BLaER1 treated with 17β-estradiol and CSF1 and Interleukin-3, amounts not matched to agents 10 nM and 100 nM (cell line): ENCODE results near the gene C12orf50.

ENCODE experiments used
- H3K27ac ChIP-seq, 11 experiments: shearing (Covaris generic); formaldehyde crosslinking; 2 replicates each; pipeline ENCODE4 v1.8.1; 2022
- H3K27me3 ChIP-seq, 11 experiments: shearing (Covaris generic); formaldehyde crosslinking; 2 replicates each; pipeline ENCODE4 v1.8.1; 2022
- H3K36me3 ChIP-seq, 11 experiments: shearing (Covaris generic); formaldehyde crosslinking; 2 replicates each; pipeline ENCODE4 v1.8.1; 2022
- H3K4me1 ChIP-seq, 10 experiments: shearing (Covaris generic); formaldehyde crosslinking; 2 replicates each; pipeline ENCODE4 v1.8.1; 2022
- H3K4me2 ChIP-seq, 11 experiments: shearing (Covaris generic); formaldehyde crosslinking; 2 replicates each; pipeline ENCODE4 v1.8.1; 2022
- H3K4me3 ChIP-seq, 10 experiments: shearing (Covaris generic); formaldehyde crosslinking; 2 replicates each; pipeline ENCODE4 v1.8.1; 2022
- H3K9ac ChIP-seq, 11 experiments: shearing (Covaris generic); formaldehyde crosslinking; 2 replicates each; pipeline ENCODE4 v1.8.1; 2022
- H3K9me3 ChIP-seq, 11 experiments: shearing (Covaris generic); formaldehyde crosslinking; replicated peaks in 1 of 11; 2 replicates each; pipeline ENCODE4 v1.8.1; 2022
- H4K20me1 ChIP-seq, 11 experiments: shearing (Covaris generic); formaldehyde crosslinking; 2 replicates each; pipeline ENCODE4 v1.8.1; 2022
- Cebpa-rat ChIP-seq, 11 experiments: shearing (Covaris generic); IDR thresholded peaks; 2 replicates each; pipeline ENCODE4 v1.8.1; 2022

Gene C12orf50

GRCh38 chr12:88006351-88006750 is 22.9 kb downstream of the C12orf50 start:
- TF ChIP-seq Cebpa-rat (IDR thresholded peaks at IDR 0.05) = no peak
- Histone ChIP-seq H3K27ac (no peak overlapping the region), H3K27me3 (no peaks in the 10 kb centered on the region), H3K9ac (no peak overlapping the region), H3K4me1 (no peaks in the 10 kb centered on the region), H3K36me3 (no peaks in the 10 kb centered on the region), H3K4me2 (no peak overlapping the region), H3K9me3 (peaks cover 0 to 10% (median 5%) of the 10 kb centered on the region in 11 experiments; a peak in 9 of 22 replicates), H4K20me1 (no peaks in the 10 kb centered on the region), H3K4me3 (no peak overlapping the region)

GRCh38 chr12:88001327-88001726 is 27.9 kb downstream of the C12orf50 start:
- no peaks in the 10 kb centered on the region for H3K4me1 ChIP-seq
- H3K9ac ChIP-seq = no peak overlapping the region
- H3K27me3 ChIP-seq = no peaks in the 10 kb centered on the region
- TF ChIP-seq Cebpa-rat (IDR thresholded peaks at IDR 0.05) = no peak
- peaks cover 0 to 10% (median 5%) of the 10 kb centered on the region in 11 experiments; a peak in 9 of 22 replicates for H3K9me3 ChIP-seq
- no peaks in the 10 kb centered on the region for H4K20me1 ChIP-seq
- H3K36me3 ChIP-seq = no peaks in the 10 kb centered on the region
- no peak overlapping the region for H3K27ac ChIP-seq
- no peak overlapping the region for H3K4me3 ChIP-seq
- no peak overlapping the region for H3K4me2 ChIP-seq

- Histone ChIP-seq H3K27ac (no peak overlapping the region), H4K20me1 (no peaks in the 10 kb centered on the region), H3K9ac (no peak overlapping the region), H3K4me2 (no peak overlapping the region), H3K36me3 (no peaks in the 10 kb centered on the region), H3K4me3 (no peak overlapping the region), H3K9me3 (no peaks in the 10 kb centered on the region), H3K4me1 (no peaks in the 10 kb centered on the region), H3K27me3 (no peaks in the 10 kb centered on the region)
- no peak for TF ChIP-seq Cebpa-rat (IDR thresholded peaks at IDR 0.05)
These were observed 33.5 kb downstream of the C12orf50 start for GRCh38 chr12:87995581-87996178.

- Histone ChIP-seq H3K9ac (no peak overlapping the region), H3K4me2 (no peak overlapping the region), H3K27ac (no peak overlapping the region), H3K27me3 (no peaks in the 10 kb centered on the region), H3K9me3 (no peaks in the 10 kb centered on the region), H4K20me1 (no peaks in the 10 kb centered on the region), H3K4me1 (no peaks in the 10 kb centered on the region), H3K4me3 (no peak overlapping the region), H3K36me3 (no peaks in the 10 kb centered on the region)
- no peak for TF ChIP-seq Cebpa-rat (IDR thresholded peaks at IDR 0.05)
These were observed 37.7 kb downstream of the C12orf50 start for GRCh38 chr12:87991483-87991882.

DNA sequence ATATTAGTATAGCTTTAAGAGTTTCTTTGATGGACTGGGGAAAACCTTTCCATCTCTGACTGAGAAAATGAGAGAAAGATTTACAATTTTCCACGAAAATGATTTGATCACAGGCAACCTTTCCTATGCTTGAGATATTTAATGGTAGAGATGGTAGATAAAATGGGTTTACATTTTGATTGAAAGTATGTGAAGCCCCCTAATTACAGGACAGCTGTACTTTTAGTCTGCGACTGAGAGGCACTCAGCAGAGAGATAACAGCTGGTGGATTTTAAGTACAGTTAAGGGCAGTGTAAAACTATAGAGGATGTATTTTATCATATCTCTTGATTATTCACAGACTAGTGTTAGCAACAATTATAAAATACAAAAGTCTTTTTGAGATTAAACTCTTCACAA is 40.7 kb downstream of the C12orf50 start:
- no peaks in the 10 kb centered on the region for H4K20me1 ChIP-seq
- H3K4me1 ChIP-seq = no peaks in the 10 kb centered on the region
- no peak overlapping the region for H3K9ac ChIP-seq
- no peak overlapping the region for H3K4me2 ChIP-seq
- TF ChIP-seq Cebpa-rat (IDR thresholded peaks at IDR 0.05) = no peak
- no peaks in the 10 kb centered on the region for H3K27me3 ChIP-seq
- no peak overlapping the region for H3K4me3 ChIP-seq
- no peaks in the 10 kb centered on the region for H3K9me3 ChIP-seq
- H3K27ac ChIP-seq = no peak overlapping the region
- no peaks in the 10 kb centered on the region for H3K36me3 ChIP-seq

DNA sequence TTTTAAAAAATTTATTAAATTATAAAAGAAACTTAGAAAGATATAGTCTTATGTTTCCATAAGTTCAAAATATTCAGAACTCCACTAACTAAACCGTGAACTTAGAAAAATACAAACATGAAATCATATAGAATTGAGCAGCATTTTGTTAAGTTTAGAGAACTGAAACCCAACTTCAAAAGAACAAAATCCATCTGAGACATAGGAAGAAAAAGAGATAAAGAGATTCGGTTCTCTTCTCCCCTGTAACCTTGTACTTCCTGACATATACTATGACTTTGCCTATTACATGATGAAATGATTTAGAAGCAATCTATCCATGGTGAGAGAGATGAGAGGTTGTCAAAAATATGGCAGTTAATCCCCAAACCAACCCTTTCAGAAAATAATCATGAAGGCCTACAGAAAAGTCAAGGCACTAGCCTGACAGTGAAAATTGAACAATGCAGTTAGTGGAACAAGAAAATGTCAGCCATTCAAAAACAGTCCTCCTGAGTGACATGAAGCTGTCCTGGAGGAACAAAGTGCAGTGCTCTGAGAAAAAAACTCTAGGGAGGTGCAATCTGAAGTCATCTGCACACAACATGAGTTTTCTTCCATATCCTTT is 44.0 kb downstream of the C12orf50 start:
- TF ChIP-seq Cebpa-rat (IDR thresholded peaks at IDR 0.05) = no peak
- Histone ChIP-seq H3K36me3 (no peaks in the 10 kb centered on the region), H3K9me3 (no peaks in the 10 kb centered on the region)

DNA sequence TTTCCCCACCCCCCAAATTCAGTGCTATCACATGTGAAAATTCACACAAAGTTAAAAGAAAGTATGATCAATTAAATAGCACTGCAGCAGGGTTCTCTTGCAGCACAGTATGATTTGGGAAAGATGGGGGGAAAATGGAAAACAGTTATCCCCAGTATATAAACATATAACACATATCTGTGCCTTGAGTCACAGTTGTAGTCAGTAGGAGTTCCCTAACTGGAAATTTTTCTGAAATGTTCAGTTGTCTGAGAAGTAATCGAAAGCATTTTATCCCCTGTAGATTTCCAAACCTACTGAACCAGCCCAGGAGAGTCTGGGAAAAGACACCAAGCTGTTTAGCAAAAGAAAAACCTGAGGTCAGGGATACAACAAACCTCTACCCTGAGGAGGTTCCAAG is 47.0 kb downstream of the C12orf50 start:
- Histone ChIP-seq H3K4me3 (no peak overlapping the region), H3K4me2 (no peak overlapping the region), H4K20me1 (no peaks in the 10 kb centered on the region), H3K36me3 (no peaks in the 10 kb centered on the region), H3K27me3 (no peaks in the 10 kb centered on the region), H3K9ac (no peak overlapping the region), H3K9me3 (no peaks in the 10 kb centered on the region; a peak in 1 of 22 replicates), H3K27ac (no peak overlapping the region), H3K4me1 (no peaks in the 10 kb centered on the region)
- TF ChIP-seq Cebpa-rat (IDR thresholded peaks at IDR 0.05) = no peak

More for the DNA sequence above, 44.0 kb downstream of the C12orf50 start:
- no peak overlapping the region for H3K9ac ChIP-seq
- no peak overlapping the region for H3K4me3 ChIP-seq
- no peak overlapping the region for H3K4me2 ChIP-seq
- no peaks in the 10 kb centered on the region for H4K20me1 ChIP-seq
- no peaks in the 10 kb centered on the region for H3K4me1 ChIP-seq
- H3K27ac ChIP-seq = no peak overlapping the region
- no peaks in the 10 kb centered on the region for H3K27me3 ChIP-seq

DNA sequence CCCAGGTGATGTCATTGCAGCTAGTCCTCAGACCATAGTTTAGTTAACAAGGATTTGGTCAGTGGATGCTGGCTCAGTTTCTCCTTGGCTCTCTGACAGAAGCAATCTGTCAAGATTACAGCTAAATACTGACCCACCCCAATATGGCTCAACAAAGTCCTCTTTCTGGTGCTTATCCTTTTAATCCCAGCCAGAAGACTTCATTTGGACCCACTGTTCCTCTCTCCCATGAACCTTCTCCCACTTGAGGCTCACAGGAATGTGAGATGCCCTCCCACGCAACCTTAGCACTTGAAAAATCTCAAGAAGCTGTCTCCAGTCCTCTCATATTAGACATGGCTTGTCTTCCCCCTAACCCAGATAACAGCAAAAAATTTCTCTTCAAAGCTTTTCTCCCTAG is 47.7 kb downstream of the C12orf50 start:
- Histone ChIP-seq H3K9me3 (peaks cover 0 to under 1% (median 0%) of the 10 kb centered on the region in 11 experiments; a peak in 2 of 22 replicates), H3K36me3 (no peaks in the 10 kb centered on the region), H3K4me3 (no peak overlapping the region), H4K20me1 (no peaks in the 10 kb centered on the region), H3K9ac (no peak overlapping the region), H3K4me1 (no peaks in the 10 kb centered on the region), H3K27ac (no peak overlapping the region), H3K27me3 (no peaks in the 10 kb centered on the region), H3K4me2 (no peak overlapping the region)
- no peak for TF ChIP-seq Cebpa-rat (IDR thresholded peaks at IDR 0.05)

DNA sequence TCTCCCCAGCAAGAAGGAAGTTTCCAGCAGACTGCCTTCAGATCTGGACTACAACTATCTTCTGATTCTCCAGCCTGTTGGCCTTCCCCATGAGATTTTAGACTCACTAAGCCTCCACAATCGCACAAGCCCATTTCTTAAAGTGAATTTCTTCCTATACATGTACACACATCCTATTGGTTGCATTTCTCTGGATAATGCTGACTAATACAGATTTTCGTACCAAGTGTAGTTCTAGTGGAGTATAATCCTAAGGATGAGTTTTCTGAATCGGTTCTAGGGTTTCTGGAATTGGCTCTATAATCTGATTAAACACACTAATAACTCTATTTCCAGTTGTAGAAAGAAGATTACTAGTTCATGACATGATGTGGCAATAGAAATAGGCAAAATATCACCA is 53.3 kb downstream of the C12orf50 start:
- TF ChIP-seq Cebpa-rat (IDR thresholded peaks at IDR 0.05) = no peak
- Histone ChIP-seq H3K4me2 (no peak overlapping the region), H3K27ac (no peak overlapping the region), H3K9ac (no peak overlapping the region), H4K20me1 (no peaks in the 10 kb centered on the region), H3K4me3 (no peak overlapping the region), H3K9me3 (peaks cover 0 to 5% (median 0%) of the 10 kb centered on the region in 11 experiments; a peak in 3 of 22 replicates), H3K27me3 (no peaks in the 10 kb centered on the region), H3K36me3 (no peaks in the 10 kb centered on the region), H3K4me1 (no peaks in the 10 kb centered on the region)

- no peak overlapping the region for H3K27ac ChIP-seq
- H3K4me2 ChIP-seq = no peak overlapping the region
- no peaks in the 10 kb centered on the region for H4K20me1 ChIP-seq
- H3K9ac ChIP-seq = no peak overlapping the region
- TF ChIP-seq Cebpa-rat (IDR thresholded peaks at IDR 0.05) = no peak
- H3K4me1 ChIP-seq = no peaks in the 10 kb centered on the region
- no peaks in the 10 kb centered on the region for H3K27me3 ChIP-seq
- H3K9me3 ChIP-seq = no peaks in the 10 kb centered on the region
- H3K36me3 ChIP-seq = no peaks in the 10 kb centered on the region
- H3K4me3 ChIP-seq = no peak overlapping the region
These were observed 61.3 kb downstream of the C12orf50 start for GRCh38 chr12:87967871-87968270.
